ENCODE results near the gene VPS13D. TPM values are rescaled to one million over a fixed set of nuclear protein-coding genes. Genes with fewer than 3 reads are reported as not detected.
A peak's percentile ranks its signal among the peaks of the same experiment; 100 is the strongest.

The VPS13D gene
- total and polyA plus RNA-seq, 10 of the 15 experiments (the other 5 are each of a cell fraction or from before 2014, with no cell fraction given) = 1.4 to 16.9 (median 8.5) TPM

DNA sequence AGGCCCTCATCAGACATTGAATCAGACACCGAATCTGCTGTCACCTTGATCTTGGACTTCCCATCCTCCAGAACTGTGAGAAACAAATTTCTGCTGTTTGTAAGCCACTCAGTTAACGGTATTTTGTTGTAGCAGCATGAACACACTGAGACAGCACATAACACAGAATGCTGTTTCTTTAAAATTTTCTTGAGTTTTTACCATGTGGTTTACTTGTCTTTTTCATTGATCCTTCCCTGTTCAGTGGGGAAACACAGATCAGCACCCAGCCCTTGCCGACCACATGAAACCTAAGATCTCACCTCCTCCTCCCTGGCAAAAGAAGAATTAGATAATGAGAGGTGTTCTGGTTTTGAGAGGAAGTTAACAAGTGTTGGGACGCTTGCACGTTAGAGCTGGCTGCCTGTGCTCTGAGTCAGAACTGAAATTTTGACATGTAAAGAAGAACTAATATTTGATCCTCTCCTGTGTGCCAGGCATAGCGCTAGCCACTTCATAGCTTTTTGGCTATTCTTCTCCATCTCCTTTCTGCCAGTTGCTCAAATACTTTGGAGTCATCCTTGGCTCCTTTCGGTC, 208.6 kb downstream of the VPS13D start (continued):
- TF ChIP-seq, protein P1, sequence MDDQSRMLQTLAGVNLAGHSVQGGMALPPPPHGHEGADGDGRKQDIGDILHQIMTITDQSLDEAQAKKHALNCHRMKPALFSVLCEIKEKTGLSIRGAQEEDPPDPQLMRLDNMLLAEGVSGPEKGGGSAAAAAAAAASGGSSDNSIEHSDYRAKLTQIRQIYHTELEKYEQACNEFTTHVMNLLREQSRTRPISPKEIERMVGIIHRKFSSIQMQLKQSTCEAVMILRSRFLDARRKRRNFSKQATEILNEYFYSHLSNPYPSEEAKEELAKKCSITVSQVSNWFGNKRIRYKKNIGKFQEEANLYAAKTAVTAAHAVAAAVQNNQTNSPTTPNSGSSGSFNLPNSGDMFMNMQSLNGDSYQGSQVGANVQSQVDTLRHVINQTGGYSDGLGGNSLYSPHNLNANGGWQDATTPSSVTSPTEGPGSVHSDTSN (IDR thresholded peaks at IDR 0.05; ENCODE audit: insufficient replicate concordance, low read depth, low read length) = no peak
- 0 out of 2 replicates have a peak, but pooled peaks have one; percentile 44 for TF ChIP-seq EED (IDR thresholded peaks at IDR 0.05; ENCODE audit: low read depth)
- no peak for TF ChIP-seq TBL1XR1 (IDR thresholded peaks at IDR 0.05; ENCODE audit: low read depth, low read length)
- TF ChIP-seq JUND (IDR thresholded peaks at IDR 0.05; ENCODE audit: low read depth, low read length) = no peak
- TF ChIP-seq STAT1 (conservative IDR thresholded peaks at IDR 0.05) = no peak
- no peak; the same call in 1 of the 2 replicates for TF ChIP-seq NR2F1 (conservative IDR thresholded peaks at IDR 0.05)
- TF ChIP-seq LARP7 (IDR thresholded peaks at IDR 0.05) = no peak
- TF ChIP-seq NBN (IDR thresholded peaks at IDR 0.05) = 0 out of 2 replicates have a peak, but pooled peaks have one; percentile 25
- TF ChIP-seq, protein P2, sequence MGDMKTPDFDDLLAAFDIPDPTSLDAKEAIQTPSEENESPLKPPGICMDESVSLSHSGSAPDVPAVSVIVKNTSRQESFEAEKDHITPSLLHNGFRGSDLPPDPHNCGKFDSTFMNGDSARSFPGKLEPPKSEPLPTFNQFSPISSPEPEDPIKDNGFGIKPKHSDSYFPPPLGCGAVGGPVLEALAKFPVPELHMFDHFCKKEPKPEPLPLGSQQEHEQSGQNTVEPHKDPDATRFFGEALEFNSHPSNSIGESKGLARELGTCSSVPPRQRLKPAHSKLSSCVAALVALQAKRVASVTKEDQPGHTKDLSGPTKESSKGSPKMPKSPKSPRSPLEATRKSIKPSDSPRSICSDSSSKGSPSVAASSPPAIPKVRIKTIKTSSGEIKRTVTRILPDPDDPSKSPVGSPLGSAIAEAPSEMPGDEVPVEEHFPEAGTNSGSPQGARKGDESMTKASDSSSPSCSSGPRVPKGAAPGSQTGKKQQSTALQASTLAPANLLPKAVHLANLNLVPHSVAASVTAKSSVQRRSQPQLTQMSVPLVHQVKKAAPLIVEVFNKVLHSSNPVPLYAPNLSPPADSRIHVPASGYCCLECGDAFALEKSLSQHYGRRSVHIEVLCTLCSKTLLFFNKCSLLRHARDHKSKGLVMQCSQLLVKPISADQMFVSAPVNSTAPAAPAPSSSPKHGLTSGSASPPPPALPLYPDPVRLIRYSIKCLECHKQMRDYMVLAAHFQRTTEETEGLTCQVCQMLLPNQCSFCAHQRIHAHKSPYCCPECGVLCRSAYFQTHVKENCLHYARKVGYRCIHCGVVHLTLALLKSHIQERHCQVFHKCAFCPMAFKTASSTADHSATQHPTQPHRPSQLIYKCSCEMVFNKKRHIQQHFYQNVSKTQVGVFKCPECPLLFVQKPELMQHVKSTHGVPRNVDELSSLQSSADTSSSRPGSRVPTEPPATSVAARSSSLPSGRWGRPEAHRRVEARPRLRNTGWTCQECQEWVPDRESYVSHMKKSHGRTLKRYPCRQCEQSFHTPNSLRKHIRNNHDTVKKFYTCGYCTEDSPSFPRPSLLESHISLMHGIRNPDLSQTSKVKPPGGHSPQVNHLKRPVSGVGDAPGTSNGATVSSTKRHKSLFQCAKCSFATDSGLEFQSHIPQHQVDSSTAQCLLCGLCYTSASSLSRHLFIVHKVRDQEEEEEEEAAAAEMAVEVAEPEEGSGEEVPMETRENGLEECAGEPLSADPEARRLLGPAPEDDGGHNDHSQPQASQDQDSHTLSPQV (IDR thresholded peaks at IDR 0.05) = no peak
